GM19452 (cell line): ENCODE results near the gene SHROOM1.
"Not testable (repeated sequence)": the region's sequence is repeated elsewhere in the genome, so short reads cannot be mapped to it uniquely, and the experiment has no call there.

Experiments used
- ATAC-seq: cut with Tn5 transposase; IDR thresholded peaks from one replicate; pipeline ENCODE4 v1.9.1; 2021; ENCODE audit not compliant: unreplicated experiment

SHROOM1 gene, protein sequence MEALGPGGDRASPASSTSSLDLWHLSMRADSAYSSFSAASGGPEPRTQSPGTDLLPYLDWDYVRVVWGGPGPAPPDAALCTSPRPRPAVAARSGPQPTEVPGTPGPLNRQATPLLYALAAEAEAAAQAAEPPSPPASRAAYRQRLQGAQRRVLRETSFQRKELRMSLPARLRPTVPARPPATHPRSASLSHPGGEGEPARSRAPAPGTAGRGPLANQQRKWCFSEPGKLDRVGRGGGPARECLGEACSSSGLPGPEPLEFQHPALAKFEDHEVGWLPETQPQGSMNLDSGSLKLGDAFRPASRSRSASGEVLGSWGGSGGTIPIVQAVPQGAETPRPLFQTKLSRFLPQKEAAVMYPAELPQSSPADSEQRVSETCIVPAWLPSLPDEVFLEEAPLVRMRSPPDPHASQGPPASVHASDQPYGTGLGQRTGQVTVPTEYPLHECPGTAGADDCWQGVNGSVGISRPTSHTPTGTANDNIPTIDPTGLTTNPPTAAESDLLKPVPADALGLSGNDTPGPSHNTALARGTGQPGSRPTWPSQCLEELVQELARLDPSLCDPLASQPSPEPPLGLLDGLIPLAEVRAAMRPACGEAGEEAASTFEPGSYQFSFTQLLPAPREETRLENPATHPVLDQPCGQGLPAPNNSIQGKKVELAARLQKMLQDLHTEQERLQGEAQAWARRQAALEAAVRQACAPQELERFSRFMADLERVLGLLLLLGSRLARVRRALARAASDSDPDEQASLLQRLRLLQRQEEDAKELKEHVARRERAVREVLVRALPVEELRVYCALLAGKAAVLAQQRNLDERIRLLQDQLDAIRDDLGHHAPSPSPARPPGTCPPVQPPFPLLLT

GRCh38 chr5:132830436-132831094 lies at the start of gene SHROOM1:
TSS of gene SHROOM1 (minus strand) at chr5:132830647. CDS start at chr5:132826140, 4,507 bp downstream.
- peak; percentile 78 for ATAC-seq

DNA sequence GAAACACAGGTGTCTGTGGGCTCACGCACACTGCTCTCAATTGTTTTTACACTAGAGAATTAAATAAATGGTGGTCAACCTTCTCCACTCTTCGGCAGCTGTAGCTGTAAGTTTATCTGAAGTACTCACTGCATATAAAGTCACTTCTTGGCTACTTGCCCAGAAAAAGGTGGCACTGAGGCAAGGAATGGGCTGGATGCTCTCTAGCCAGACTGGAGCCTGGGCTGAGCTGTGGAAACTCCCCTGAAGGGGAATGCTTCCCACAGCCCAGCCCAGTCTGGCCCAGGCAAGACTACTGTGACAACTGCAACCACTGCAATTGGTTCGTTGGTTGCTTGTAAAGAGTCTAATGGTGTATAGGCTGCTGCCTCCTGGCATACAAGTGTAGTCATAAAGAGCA lies 47.5 kb upstream of the SHROOM1 start:
- no peak for ATAC-seq

DNA sequence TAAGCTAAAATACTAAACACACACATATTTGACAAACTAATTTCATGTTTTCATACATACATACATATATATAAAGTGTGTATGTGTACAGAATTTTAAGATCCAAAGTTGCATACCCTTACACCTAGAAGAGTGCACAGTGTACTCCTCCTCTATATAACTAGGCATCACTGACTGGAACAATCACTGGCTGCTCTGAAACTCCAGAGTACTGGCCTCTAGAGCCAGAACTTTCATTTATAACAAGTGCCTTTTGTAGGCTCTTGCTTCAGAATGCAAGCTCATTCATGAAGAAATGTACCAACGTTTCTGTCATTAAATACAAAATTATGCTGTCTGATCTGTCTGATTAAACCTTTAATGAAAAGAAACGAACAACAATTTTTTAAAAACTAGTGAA lies 47.0 kb upstream of the SHROOM1 start:
- ATAC-seq: no peak

GRCh38 chr5:132876020-132876759 lies 45.7 kb upstream of the SHROOM1 start:
- ATAC-seq: no peak

- ATAC-seq: no peak
These were observed 43.5 kb upstream of the SHROOM1 start for GRCh38 chr5:132873930-132874271.

GRCh38 chr5:132873119-132873929 lies 42.9 kb upstream of the SHROOM1 start, which contains the start of gene LEAP2:
TSS of gene LEAP2 (plus strand) at chr5:132873668. CDS start at chr5:132873695, 27 bp downstream.
- no peak for ATAC-seq

DNA sequence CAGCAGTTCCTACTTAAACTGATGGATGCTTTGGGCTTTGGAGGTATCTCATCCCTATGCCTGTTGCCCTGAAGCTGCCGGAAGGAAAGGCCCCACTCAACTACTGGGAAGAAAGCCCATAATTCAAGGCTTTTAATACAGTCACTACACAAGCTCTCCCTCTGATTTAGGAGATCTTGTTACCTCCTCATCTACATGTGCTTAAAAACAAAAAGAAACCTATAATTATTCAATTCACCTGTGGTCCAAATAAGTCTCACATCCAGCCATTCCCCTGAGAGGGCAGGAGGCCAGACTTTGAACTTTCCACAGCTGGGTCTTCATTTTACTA lies 42.3 kb upstream of the SHROOM1 start:
- no peak for ATAC-seq

GRCh38 chr5:132871459-132872284 lies 41.2 kb upstream of the SHROOM1 start:
- ATAC-seq: no peak

GRCh38 chr5:132870801-132871200 lies 40.4 kb upstream of the SHROOM1 start:
- no peak for ATAC-seq

DNA sequence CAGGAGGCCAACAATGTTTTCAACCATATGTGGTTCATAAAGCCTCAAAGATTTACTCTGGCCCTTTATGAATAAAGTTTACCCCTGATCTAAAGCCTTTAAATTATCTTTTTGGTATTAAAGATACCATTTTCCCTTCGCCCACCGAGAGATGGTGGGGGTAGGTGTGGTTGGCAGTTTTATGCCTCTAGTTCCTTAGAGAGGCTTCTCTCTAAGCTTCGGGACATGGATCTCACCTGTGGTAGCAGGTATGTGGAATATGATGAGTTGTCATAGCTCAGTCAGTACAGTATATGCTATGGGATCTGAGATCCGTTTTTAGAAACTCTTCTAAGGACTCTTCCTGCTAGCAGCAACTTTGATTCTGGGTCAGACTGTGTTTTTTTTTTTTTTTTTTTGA lies 38.3 kb upstream of the SHROOM1 start:
- ATAC-seq: no peak

GRCh38 chr5:132867046-132867451 lies 36.6 kb upstream of the SHROOM1 start:
- ATAC-seq: peak; percentile 13

DNA sequence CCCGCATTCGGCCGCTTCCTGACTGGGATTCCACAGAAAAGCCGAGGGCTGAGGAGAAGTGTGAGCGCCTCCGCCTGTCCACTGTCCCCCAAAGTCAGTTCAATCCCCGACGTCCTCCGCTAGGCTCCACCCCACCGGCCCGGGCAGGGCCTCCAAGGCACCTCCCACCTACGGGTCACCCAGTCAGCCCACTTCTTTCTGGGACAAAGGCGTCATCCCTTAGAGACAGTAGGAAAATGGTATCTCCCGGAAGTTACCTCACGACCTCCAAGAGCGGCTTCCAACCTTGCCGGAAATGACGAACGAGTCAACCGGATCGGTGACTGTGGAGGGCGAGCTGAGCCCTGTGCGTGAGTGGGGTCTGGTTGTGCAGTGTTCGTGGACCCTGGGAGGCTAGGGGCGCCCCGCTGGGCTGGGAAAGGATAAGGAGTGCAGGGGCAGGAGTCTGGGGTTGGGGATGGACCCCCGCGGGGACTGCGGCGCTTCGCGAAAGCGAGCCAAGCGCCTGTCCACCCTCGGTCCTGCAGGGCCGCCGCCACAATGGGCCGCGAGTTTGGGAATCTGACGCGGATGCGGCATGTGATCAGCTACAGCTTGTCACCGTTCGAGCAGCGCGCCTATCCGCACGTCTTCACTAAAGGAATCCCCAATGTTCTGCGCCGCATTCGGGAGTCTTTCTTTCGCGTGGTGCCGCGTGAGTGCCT lies 36.0 kb upstream of the SHROOM1 start, which contains the start of the genes GDF9 and UQCRQ:
Gene GDF9 (minus strand): TSS at position 128 of the 704 bp plus-strand sequence. CDS start 1,936 bp downstream, outside the sequence.
Gene UQCRQ (plus strand): TSS at position 301 of the 704 bp plus-strand sequence. CDS start 240 bp downstream, at position 541.
- ATAC-seq: peak; percentile 100

GRCh38 chr5:132865668-132866341 lies 35.4 kb upstream of the SHROOM1 start:
- ATAC-seq: peak; percentile 14

- no peak for ATAC-seq
These were observed 30.3 kb upstream of the SHROOM1 start for GRCh38 chr5:132860742-132861141.

DNA sequence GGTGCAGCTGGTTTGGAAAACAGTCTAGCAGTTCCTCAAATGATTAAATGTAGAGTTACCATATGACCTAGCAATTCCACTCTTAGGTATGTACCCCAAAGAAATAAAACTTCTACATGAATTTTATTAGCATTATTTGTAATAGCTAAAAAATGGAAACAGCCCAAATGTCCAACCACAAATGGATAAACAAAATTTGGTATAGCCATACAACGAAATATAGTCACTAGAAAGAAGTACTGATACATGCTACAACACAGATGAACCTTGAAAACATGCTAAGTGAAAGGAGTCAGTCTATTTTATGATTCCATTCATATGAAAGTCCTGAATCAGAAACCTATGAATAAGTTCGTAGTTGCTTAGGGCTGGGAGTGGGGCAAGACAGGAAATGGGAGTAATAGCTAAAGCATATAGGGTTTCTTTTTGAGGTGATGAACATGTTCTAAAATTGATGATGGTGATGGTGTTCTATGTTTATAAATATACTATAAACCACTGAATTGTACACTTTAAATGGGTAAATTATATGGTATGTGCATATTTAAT lies 29.5 kb upstream of the SHROOM1 start:
- no peak for ATAC-seq

DNA sequence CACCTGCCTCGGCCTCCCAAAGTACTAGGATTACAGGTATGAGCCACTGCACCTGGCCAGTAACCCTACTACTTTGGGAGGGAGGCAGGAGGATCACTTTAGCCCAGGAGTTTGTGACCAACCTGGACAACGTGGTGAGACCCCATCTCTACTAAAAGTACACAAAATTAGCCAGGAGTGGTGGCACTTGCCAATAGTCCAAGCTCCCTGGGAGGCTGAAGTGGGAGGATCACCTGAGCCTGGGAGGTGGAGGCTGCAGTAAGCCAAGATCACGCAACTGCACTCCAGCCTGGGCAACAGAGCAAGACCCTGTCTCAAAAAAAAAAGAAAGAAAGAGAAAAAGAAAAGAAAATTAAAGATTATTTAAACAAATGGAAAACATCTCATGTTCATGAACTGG lies 25.6 kb upstream of the SHROOM1 start:
- ATAC-seq: no peak

GRCh38 chr5:132854992-132855391 lies 24.5 kb upstream of the SHROOM1 start:
- not testable (repeated sequence) for ATAC-seq
